Caco-2 (cell line): ENCODE measurements around the gene MLYCD. TPM values are rescaled to one million over a fixed set of nuclear protein-coding genes. Genes with fewer than 3 reads are reported as not detected.

Source experiments
- BruUV-seq: library from RNA; stranded (reverse); fragments of 400-500 nt; replicated peaks from 2 replicates; lab custom pipeline; 2021; lab: Mats Ljungman, UMichigan
- CTCF ChIA-PET: fragments of 300-600 bp; sonication (Branson Sonifier 250); formaldehyde crosslinking; loops from one replicate; lab custom pipeline; 2022; ENCODE audit warnings: antibody characterized with exemption; lab: Charles Lee
- POLR2A ChIA-PET: fragments of 300-600 bp; sonication (Branson Sonifier 250); formaldehyde crosslinking; loops from one replicate; lab custom pipeline; 2022; ENCODE audit warnings: antibody characterized with exemption; lab: Charles Lee
- DNase-seq, 2 experiments: peaks; one replicate each; pipeline versions ENCODE4 v3.0.0 to v3.0.0-alpha.2; 2020 to 2022
- H3K27me3 ChIP-seq: replicated peaks from 2 replicates; pipeline ENCODE4 v1.6.0; 2011; ENCODE audit warnings: low read length; ENCODE audit not compliant: control insufficient read depth, insufficient read depth
- H3K36me3 ChIP-seq: 2 replicates; pipeline ENCODE4 v1.5.1; 2011; ENCODE audit warnings: low read length; ENCODE audit not compliant: control insufficient read depth, insufficient read depth
- H3K4me1 ChIP-seq: fragments of 250-450 bp; sonication (Bioruptor Pico); 2 replicates; pipeline ENCODE4 v1.5.1; 2020; ENCODE audit warnings: mild to moderate bottlenecking
- H3K4me3 ChIP-seq: 2 replicates; pipeline ENCODE4 v1.5.1; 2011; ENCODE audit warnings: low read depth, mild to moderate bottlenecking, control low read depth, low read length
- H3K9me3 ChIP-seq: fragments of 250-450 bp; sonication (Bioruptor Pico); 2 replicates; pipeline ENCODE4 v1.5.1; 2020; ENCODE audit warnings: mild to moderate bottlenecking, moderate library complexity
- H3K27ac Mint-ChIP-seq: one replicate; pipeline ENCODE4 v1.8.0; 2022; ENCODE audit warnings: mixed read lengths; ENCODE audit not compliant: unreplicated experiment
- H3K27me3 Mint-ChIP-seq: one replicate; pipeline ENCODE4 v1.8.0; 2022; ENCODE audit warnings: mixed read lengths; ENCODE audit not compliant: insufficient read depth, unreplicated experiment
- H3K36me3 Mint-ChIP-seq: one replicate; pipeline ENCODE4 v1.8.0; 2022; ENCODE audit warnings: mild to moderate bottlenecking, mixed read lengths; ENCODE audit not compliant: insufficient read depth, unreplicated experiment
- H3K4me1 Mint-ChIP-seq: one replicate; pipeline ENCODE4 v1.8.0; 2022; ENCODE audit warnings: low read depth, mixed read lengths; ENCODE audit not compliant: unreplicated experiment
- H3K4me3 Mint-ChIP-seq: one replicate; pipeline ENCODE4 v1.8.0; 2022; ENCODE audit warnings: mild to moderate bottlenecking, moderate library complexity, mixed read lengths; ENCODE audit not compliant: unreplicated experiment
- H3K9me3 Mint-ChIP-seq: one replicate; pipeline ENCODE4 v1.8.0; 2022; ENCODE audit warnings: mixed read lengths; ENCODE audit not compliant: unreplicated experiment
- intact Hi-C: fragments of 100-400 bp; cut with micrococcal nuclease; formaldehyde crosslinking; loops from one replicate; pipeline ENCODE4 v1.10.0; 2022; ENCODE audit not compliant: unreplicated experiment
- total RNA-seq: library from RNA; stranded (reverse); gene quantifications from 2 replicates; pipeline ENCODE4 v1.2.3, GENCODE V29; 2022
- TF ChIP-seq, protein P1 (sequence below), 2 experiments: fragments of 200-600 bp in 1 of 2; IDR thresholded peaks; 1 replicate in 1 of 2; 2 replicates in 1 of 2; pipeline versions ENCODE4 v1.5.1 to v1.8.0; 2011 to 2022; ENCODE audit warnings: antibody characterized with exemption in 1 of 2, control low read depth in 1 of 2, inconsistent platforms in 1 of 2, low read depth in 1 of 2, low read length in 1 of 2, mild to moderate bottlenecking in 1 of 2, moderate library complexity in 1 of 2; ENCODE audit not compliant: insufficient read depth in 1 of 2, severe bottlenecking in 1 of 2, unreplicated experiment in 1 of 2

Gene MLYCD
- total RNA-seq, 1 experiment from 2014 or later, result 8.7 TPM

DNA sequence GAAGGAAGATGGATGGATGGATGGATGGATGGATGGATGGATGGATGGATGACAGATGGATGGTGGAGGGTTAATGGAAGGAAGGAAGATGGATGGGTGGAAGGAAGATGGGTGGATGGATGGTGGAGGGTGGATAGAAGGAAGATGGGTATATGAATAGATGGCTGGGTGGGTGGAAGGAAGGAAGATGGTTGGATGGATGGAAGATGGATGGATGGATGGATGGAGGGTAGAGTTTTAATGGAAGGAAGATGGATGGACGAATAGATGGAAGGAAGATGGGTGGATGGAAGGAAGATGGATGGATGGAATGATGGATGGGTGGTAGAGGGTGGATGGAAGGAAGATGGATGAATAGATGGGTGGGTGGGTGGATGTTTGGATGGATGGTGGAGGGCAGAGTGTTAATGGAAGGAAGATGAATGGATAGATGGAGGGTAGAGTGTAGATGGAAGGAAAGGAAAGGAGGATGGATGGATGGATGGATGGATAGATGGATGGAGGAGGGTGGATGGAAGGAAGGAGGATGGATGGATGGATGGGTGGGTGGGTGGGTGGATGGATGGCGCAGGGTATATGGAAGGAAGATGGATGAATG is 22.1 kb downstream of the MLYCD start:
- no peak overlapping the region for H3K4me3 ChIP-seq
- H3K27ac Mint-ChIP-seq, result no peak overlapping the region
- no peaks in the 10 kb centered on the region for H3K4me1 Mint-ChIP-seq
- intact Hi-C loops, result no loop called here
- CTCF ChIA-PET, result no interaction called here
- H3K27me3 ChIP-seq, result no peaks in the 10 kb centered on the region
- no peaks in the 10 kb centered on the region for H3K4me1 ChIP-seq
- no peak overlapping the region for H3K4me3 Mint-ChIP-seq
- peaks cover 10% of the 10 kb centered on the region for H3K36me3 ChIP-seq
- peaks cover 19% of the 10 kb centered on the region for H3K36me3 Mint-ChIP-seq
- TF ChIP-seq, protein P1, sequence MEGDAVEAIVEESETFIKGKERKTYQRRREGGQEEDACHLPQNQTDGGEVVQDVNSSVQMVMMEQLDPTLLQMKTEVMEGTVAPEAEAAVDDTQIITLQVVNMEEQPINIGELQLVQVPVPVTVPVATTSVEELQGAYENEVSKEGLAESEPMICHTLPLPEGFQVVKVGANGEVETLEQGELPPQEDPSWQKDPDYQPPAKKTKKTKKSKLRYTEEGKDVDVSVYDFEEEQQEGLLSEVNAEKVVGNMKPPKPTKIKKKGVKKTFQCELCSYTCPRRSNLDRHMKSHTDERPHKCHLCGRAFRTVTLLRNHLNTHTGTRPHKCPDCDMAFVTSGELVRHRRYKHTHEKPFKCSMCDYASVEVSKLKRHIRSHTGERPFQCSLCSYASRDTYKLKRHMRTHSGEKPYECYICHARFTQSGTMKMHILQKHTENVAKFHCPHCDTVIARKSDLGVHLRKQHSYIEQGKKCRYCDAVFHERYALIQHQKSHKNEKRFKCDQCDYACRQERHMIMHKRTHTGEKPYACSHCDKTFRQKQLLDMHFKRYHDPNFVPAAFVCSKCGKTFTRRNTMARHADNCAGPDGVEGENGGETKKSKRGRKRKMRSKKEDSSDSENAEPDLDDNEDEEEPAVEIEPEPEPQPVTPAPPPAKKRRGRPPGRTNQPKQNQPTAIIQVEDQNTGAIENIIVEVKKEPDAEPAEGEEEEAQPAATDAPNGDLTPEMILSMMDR (IDR thresholded peaks at IDR 0.05; ENCODE audit: insufficient read depth in 1 of 2, low read depth in 1 of 2, low read length in 1 of 2, severe bottlenecking in 1 of 2, unreplicated experiment in 1 of 2), result no peak
- H3K9me3 Mint-ChIP-seq, result peaks cover 21% of the 10 kb centered on the region
- H3K27me3 Mint-ChIP-seq, result no peaks in the 10 kb centered on the region
- BruUV-seq, result no TSS peak
- POLR2A ChIA-PET, result no interaction called here
- DNase-seq, result no peak
- H3K9me3 ChIP-seq, result peaks cover under 1% of the 10 kb centered on the region; the same call in 1 of the 2 replicates

DNA sequence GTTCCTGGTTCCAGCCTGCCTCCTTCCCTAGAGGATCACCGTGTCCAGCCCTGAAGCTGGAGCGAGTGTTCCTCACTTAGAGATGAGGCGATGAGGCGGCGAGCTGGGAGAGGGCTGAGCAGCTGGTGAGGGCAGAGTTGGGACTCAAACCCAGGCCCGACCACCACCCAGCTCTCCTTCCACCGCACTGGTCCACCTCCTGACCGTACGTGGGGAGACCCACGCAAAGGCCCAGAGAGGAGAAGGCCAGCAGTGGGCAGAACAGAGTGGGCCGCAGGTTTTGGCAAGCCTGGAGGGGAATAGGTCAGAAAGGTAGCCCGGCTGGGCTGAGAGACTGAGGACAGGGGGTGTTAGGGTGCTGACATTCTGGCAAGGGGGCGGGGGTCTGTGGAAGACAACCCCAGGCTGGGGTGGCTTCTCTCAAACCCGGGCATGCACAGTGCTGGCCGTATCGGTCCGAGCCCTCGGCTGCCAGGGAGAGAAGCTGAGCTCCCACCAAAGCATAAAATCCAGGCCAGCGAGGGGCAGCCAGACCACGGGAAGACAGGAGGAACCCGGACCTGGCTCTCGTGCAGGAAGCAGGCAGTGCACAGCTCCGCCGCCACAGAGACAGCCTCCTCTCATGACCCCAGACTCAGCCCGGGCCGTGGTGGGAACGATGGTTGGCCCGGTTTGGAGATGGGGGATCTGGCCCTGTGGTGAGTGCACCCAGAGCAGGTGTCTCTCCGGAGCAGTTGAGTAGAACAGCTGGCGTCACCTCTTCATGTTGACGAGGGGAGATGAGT is 24.9 kb downstream of the MLYCD start:
- POLR2A ChIA-PET, result no interaction called here

GRCh38 chr16:83924686-83925085 is 25.8 kb downstream of the MLYCD start:
- H3K9me3 Mint-ChIP-seq, result peaks cover under 1% of the 10 kb centered on the region
- Histone ChIP-seq H3K4me1 (peaks cover 28% of the 10 kb centered on the region), H3K27me3 (no peaks in the 10 kb centered on the region), H3K9me3 (no peaks in the 10 kb centered on the region), H3K4me3 (no peak overlapping the region), H3K36me3 (0 out of 2 replicates have a peak, but pooled peaks cover under 1% of the 10 kb centered on the region)
- no TSS peak for BruUV-seq
- intact Hi-C loops, result no loop called here
- peak overlapping the region; percentile 49 for H3K27ac Mint-ChIP-seq
- ChIA-PET CTCF (no interaction called here), POLR2A (no interaction called here)
- H3K36me3 Mint-ChIP-seq, result peaks cover 1% of the 10 kb centered on the region
- H3K4me3 Mint-ChIP-seq, result no peak overlapping the region
- DNase-seq, result no peak
- TF ChIP-seq, protein P1 (IDR thresholded peaks at IDR 0.05; ENCODE audit: insufficient read depth in 1 of 2, low read depth in 1 of 2, low read length in 1 of 2, severe bottlenecking in 1 of 2, unreplicated experiment in 1 of 2), result no peak
- peaks cover 20% of the 10 kb centered on the region for H3K4me1 Mint-ChIP-seq
- H3K27me3 Mint-ChIP-seq, result no peaks in the 10 kb centered on the region

More for the DNA sequence above, 24.9 kb downstream of the MLYCD start:
- Mint-ChIP-seq H3K27me3 (no peaks in the 10 kb centered on the region), H3K27ac (no peak overlapping the region), H3K4me1 (peaks cover 18% of the 10 kb centered on the region), H3K4me3 (no peak overlapping the region), H3K9me3 (peaks cover 10% of the 10 kb centered on the region), H3K36me3 (peaks cover 7% of the 10 kb centered on the region)
- Histone ChIP-seq H3K4me1 (peaks cover 21% of the 10 kb centered on the region), H3K9me3 (no peaks in the 10 kb centered on the region), H3K36me3 (peaks cover 3% of the 10 kb centered on the region; the same call in 1 of the 2 replicates), H3K4me3 (no peak overlapping the region), H3K27me3 (no peaks in the 10 kb centered on the region)
- DNase-seq, result no peak
- CTCF ChIA-PET, result no interaction called here
- intact Hi-C loops, result no loop called here
- TF ChIP-seq, protein P1 (IDR thresholded peaks at IDR 0.05; ENCODE audit: insufficient read depth in 1 of 2, low read depth in 1 of 2, low read length in 1 of 2, severe bottlenecking in 1 of 2, unreplicated experiment in 1 of 2), result no peak
- no TSS peak for BruUV-seq
